Astrocyte (in vitro differentiated cells and primary cell): ENCODE measurements around the gene MARK4. TPM values are rescaled to one million over a fixed set of nuclear protein-coding genes. Genes with fewer than 3 reads are reported as not detected.

Experiments used
- DNase-seq: peaks from one replicate; pipeline ENCODE4 v3.0.0-alpha.2; 2010; ENCODE audit warnings: low read depth
- FAIRE-seq: peaks from 2 replicates; lab custom pipeline; 2011; peaks lifted over from hg19 to GRCh38; lab: Jason Lieb, UNC
- H2AFZ ChIP-seq: 2 replicates; pipeline ENCODE4 v1.6.0; 2012; ENCODE audit warnings: low read depth, low read length, inconsistent platforms
- H3K27ac ChIP-seq: 2 replicates; pipeline ENCODE4 v1.5.1; 2011; ENCODE audit warnings: low read depth, low read length, inconsistent platforms
- H3K27me3 ChIP-seq: 2 replicates; pipeline ENCODE4 v1.6.0; 2011; ENCODE audit warnings: low read length, inconsistent platforms; ENCODE audit not compliant: insufficient read depth
- H3K36me3 ChIP-seq: 2 replicates; pipeline ENCODE4 v1.5.1; 2011; ENCODE audit warnings: low read length, inconsistent platforms; ENCODE audit not compliant: insufficient read depth
- H3K4me1 ChIP-seq: 2 replicates; pipeline ENCODE4 v1.5.1; 2011; ENCODE audit warnings: low read length, inconsistent platforms; ENCODE audit not compliant: insufficient read depth
- H3K4me2 ChIP-seq: 2 replicates; pipeline ENCODE4 v1.6.0; 2012; ENCODE audit warnings: low read length, inconsistent platforms
- H3K4me3 ChIP-seq: 2 replicates; pipeline ENCODE4 v1.5.1; 2011; ENCODE audit warnings: low read depth, mild to moderate bottlenecking, low read length, inconsistent platforms; ENCODE audit not compliant: insufficient read depth
- H3K79me2 ChIP-seq: 2 replicates; pipeline ENCODE4 v1.6.0; 2012; ENCODE audit warnings: mild to moderate bottlenecking, low read length, inconsistent platforms; ENCODE audit not compliant: insufficient read depth
- H3K9ac ChIP-seq: 2 replicates; pipeline ENCODE4 v1.6.0; 2012; ENCODE audit warnings: mild to moderate bottlenecking, low read length, inconsistent platforms
- H3K9me3 ChIP-seq: 2 replicates; pipeline ENCODE4 v1.5.1; 2012; ENCODE audit warnings: low read depth, mild to moderate bottlenecking, low read length, inconsistent platforms; ENCODE audit not compliant: insufficient read depth
- H4K20me1 ChIP-seq: 2 replicates; pipeline ENCODE4 v1.6.0; 2012; ENCODE audit warnings: low read length, inconsistent platforms; ENCODE audit not compliant: insufficient read depth
- H3K27ac Mint-ChIP-seq: one replicate; pipeline ENCODE4 v1.8.0; 2021; ENCODE audit warnings: mild to moderate bottlenecking, mixed read lengths; ENCODE audit not compliant: unreplicated experiment
- H3K27me3 Mint-ChIP-seq: one replicate; pipeline ENCODE4 v1.8.0; 2021; ENCODE audit warnings: low read depth, mixed read lengths; ENCODE audit not compliant: unreplicated experiment
- H3K36me3 Mint-ChIP-seq: one replicate; pipeline ENCODE4 v1.8.0; 2021; ENCODE audit warnings: low read depth, mixed read lengths; ENCODE audit not compliant: unreplicated experiment
- H3K4me1 Mint-ChIP-seq: one replicate; pipeline ENCODE4 v1.8.0; 2021; ENCODE audit warnings: low read depth, mixed read lengths; ENCODE audit not compliant: unreplicated experiment
- H3K4me3 Mint-ChIP-seq: one replicate; pipeline ENCODE4 v1.8.0; 2021; ENCODE audit warnings: mild to moderate bottlenecking, moderate library complexity, mixed read lengths; ENCODE audit not compliant: unreplicated experiment
- H3K9me3 Mint-ChIP-seq: one replicate; pipeline ENCODE4 v1.8.0; 2021; ENCODE audit warnings: mild to moderate bottlenecking, mixed read lengths; ENCODE audit not compliant: unreplicated experiment
- CTCF ChIP-seq: IDR thresholded peaks from 2 replicates; pipeline ENCODE4 v1.5.1; 2011; ENCODE audit warnings: low read depth, mild to moderate bottlenecking, inconsistent platforms, low read length, moderate library complexity; ENCODE audit not compliant: insufficient read depth
- EZH2 ChIP-seq: IDR thresholded peaks from 2 replicates; pipeline ENCODE4 v1.6.1; 2012; ENCODE audit warnings: mild to moderate bottlenecking, low read length, inconsistent platforms; ENCODE audit not compliant: insufficient read depth
- total RNA-seq: library from RNA; stranded (reverse); gene quantifications from 2 replicates; pipeline ENCODE4 v1.2.1, GENCODE V29; 2021

MARK4 gene
- total RNA-seq, 1 donor from 2014 or later: 61.0 TPM

GRCh38 chr19:45258862-45259261 is 7.8 kb downstream of the MARK4 start:
- no peak overlapping the region for H3K9ac ChIP-seq
- Mint-ChIP-seq H3K9me3 (no peaks in the 10 kb centered on the region), H3K4me3 (no peak overlapping the region), H3K4me1 (peaks cover 2% of the 10 kb centered on the region), H3K36me3 (peaks cover 4% of the 10 kb centered on the region), H3K27ac (no peak overlapping the region), H3K27me3 (no peaks in the 10 kb centered on the region)
- H2AFZ ChIP-seq: no peak overlapping the region
- H3K4me1 ChIP-seq: no peaks in the 10 kb centered on the region
- DNase-seq (no peak), FAIRE-seq (no peak)
- H3K27ac ChIP-seq: no peak overlapping the region
- no peaks in the 10 kb centered on the region for H3K27me3 ChIP-seq
- no peak for TF ChIP-seq CTCF
- no peak for TF ChIP-seq EZH2
- H3K4me2 ChIP-seq: no peak overlapping the region
- no peaks in the 10 kb centered on the region for H3K9me3 ChIP-seq
- no peaks in the 10 kb centered on the region for H3K36me3 ChIP-seq
- H3K79me2 ChIP-seq: peaks cover 36% of the 10 kb centered on the region
- no peak overlapping the region for H3K4me3 ChIP-seq
- H4K20me1 ChIP-seq: peaks cover 50% of the 10 kb centered on the region

- DNase-seq (no peak), FAIRE-seq (no peak)
- Mint-ChIP-seq H3K27me3 (no peaks in the 10 kb centered on the region), H3K9me3 (no peaks in the 10 kb centered on the region), H3K4me3 (no peak overlapping the region), H3K27ac (no peak overlapping the region), H3K36me3 (peaks cover 15% of the 10 kb centered on the region), H3K4me1 (peaks cover 3% of the 10 kb centered on the region)
- Histone ChIP-seq H3K4me3 (no peak overlapping the region), H3K4me2 (no peak overlapping the region), H3K79me2 (peaks cover 8% of the 10 kb centered on the region), H4K20me1 (peaks cover 28% of the 10 kb centered on the region), H3K27ac (no peak overlapping the region), H3K27me3 (no peaks in the 10 kb centered on the region), H3K9me3 (no peaks in the 10 kb centered on the region), H3K36me3 (peaks cover 3% of the 10 kb centered on the region), H3K4me1 (no peaks in the 10 kb centered on the region), H2AFZ (no peak overlapping the region), H3K9ac (no peak overlapping the region)
- TF ChIP-seq EZH2: no peak
- no peak for TF ChIP-seq CTCF
These were observed 11.5 kb downstream of the MARK4 start for GRCh38 chr19:45262570-45262969.

GRCh38 chr19:45263013-45263412 is 11.9 kb downstream of the MARK4 start:
- H3K4me3 Mint-ChIP-seq: no peak overlapping the region
- Histone ChIP-seq H3K4me3 (no peak overlapping the region), H2AFZ (no peak overlapping the region), H3K79me2 (peaks cover 8% of the 10 kb centered on the region), H3K27ac (no peak overlapping the region), H4K20me1 (peaks cover 27% of the 10 kb centered on the region), H3K9me3 (no peaks in the 10 kb centered on the region), H3K9ac (no peak overlapping the region), H3K4me2 (no peak overlapping the region), H3K36me3 (peaks cover 3% of the 10 kb centered on the region), H3K4me1 (no peaks in the 10 kb centered on the region), H3K27me3 (no peaks in the 10 kb centered on the region)
- FAIRE-seq: no peak
- H3K9me3 Mint-ChIP-seq: no peaks in the 10 kb centered on the region
- H3K4me1 Mint-ChIP-seq: peaks cover 3% of the 10 kb centered on the region
- peaks cover 15% of the 10 kb centered on the region for H3K36me3 Mint-ChIP-seq
- TF ChIP-seq CTCF: no peak
- no peak for TF ChIP-seq EZH2
- no peaks in the 10 kb centered on the region for H3K27me3 Mint-ChIP-seq
- H3K27ac Mint-ChIP-seq: no peak overlapping the region
- DNase-seq: no peak
